Stimulated activated CD4-positive, alpha-beta T cell treated with anti-CD3 and anti-CD28 coated beads, Interleukin-15, amount 100 ng/mL, for 24 hours (primary cell): ENCODE measurements around the gene XRCC6.
"Not testable (repeated sequence)": the region's sequence is repeated elsewhere in the genome, so short reads cannot be mapped to it uniquely, and the experiment has no call there.

Experiments
- DNase-seq: peaks from one replicate; pipeline ENCODE4 v3.0.0-alpha.2; 2020

XRCC6 gene

DNA sequence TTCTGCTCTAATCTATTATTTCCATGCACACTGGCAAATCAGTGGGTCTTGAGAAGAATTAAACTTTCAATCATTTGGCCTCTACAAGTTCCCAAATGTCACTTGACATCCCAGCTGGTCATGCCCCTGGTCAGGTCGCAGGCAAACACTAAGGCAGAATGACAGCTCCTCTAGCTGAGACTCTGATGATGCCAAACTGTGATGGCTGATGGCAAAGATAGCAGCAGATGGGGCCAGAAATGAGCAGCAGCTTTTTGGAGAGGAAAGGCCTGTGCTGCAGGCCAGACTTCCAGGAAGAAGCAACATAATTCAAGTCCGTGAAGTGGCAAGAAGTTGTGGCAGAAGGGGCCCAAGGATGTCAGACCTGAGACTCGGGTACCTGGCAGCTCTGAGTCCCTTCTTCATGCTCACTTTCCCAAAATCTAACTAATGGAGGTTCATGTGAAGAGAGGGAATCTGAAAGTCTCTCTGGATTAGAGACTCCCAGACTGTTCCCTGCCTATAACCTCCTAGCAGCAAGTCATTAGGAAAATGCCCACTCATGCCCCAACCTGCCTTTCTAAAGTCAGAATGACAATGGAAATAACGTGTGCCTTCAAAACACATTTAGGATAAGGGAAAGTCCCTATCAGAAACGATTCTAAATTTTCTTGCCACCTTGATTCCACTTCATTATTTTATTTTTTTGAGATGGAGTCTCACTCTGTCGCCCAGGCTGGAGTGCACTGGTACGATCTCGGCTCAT is 22.0 kb upstream of the XRCC6 start:
- no peak for DNase-seq

DNA sequence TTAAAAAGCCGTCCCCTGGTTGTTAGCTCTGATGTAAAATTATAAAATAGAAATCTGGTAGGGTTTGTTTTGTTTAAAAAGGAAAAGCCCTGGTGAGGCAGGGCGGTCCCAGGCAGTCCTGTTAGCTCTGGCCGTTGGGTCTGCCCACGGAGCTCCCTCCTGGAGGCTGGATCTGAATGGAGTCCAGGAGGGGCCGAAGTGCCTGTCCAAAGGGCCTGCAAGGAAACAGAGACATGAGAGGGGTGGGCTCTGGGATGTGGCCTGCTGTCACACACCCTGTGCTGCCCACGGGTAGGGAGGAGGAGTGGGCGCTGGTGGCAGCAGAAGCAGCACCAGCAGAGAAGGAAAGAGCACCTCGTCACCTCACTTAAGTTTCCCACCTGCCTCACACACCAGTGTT is 20.1 kb upstream of the XRCC6 start:
- no peak for DNase-seq

DNA sequence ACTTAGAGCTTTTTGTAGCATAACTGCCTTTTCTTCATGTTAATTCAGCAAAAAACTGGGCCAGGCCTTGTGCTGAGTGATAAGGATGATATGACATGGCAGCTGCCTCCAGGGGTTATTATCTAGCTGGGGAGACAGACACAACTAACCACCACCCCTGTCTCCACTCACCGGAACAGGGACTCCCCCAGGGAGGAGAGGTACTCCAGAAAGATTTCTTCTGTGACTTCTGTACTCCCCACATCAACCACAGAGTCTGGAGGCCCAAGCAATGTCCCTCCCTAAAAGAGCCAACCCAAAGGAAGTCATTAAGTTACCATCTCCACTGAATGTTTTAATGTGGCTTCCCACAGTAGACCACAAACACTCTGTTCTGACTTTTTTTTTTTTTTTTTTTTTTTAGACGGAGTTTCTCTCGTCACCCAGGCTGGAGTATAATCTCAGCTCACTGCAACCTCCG is 17.2 kb upstream of the XRCC6 start:
- DNase-seq: peak; percentile 80

DNA sequence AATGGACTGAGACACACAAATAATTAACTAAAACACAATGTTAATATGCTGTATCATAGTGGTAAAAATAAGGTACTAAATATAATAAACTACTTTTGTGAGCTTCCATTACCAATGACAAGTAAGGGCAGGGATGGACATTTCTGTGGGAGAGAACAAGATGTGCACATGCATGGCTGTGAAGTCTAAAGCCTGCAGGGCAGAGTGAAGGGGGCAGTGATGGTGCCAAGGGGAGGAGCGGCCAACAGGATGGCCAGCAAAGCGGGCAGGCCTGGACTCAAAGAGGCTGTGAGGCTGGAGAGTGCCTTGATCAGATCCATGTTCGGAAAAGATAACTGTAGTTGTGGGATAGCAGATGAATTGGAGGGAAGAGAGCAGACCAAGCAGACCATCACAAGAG is 12.7 kb upstream of the XRCC6 start:
- DNase-seq: no peak

DNA sequence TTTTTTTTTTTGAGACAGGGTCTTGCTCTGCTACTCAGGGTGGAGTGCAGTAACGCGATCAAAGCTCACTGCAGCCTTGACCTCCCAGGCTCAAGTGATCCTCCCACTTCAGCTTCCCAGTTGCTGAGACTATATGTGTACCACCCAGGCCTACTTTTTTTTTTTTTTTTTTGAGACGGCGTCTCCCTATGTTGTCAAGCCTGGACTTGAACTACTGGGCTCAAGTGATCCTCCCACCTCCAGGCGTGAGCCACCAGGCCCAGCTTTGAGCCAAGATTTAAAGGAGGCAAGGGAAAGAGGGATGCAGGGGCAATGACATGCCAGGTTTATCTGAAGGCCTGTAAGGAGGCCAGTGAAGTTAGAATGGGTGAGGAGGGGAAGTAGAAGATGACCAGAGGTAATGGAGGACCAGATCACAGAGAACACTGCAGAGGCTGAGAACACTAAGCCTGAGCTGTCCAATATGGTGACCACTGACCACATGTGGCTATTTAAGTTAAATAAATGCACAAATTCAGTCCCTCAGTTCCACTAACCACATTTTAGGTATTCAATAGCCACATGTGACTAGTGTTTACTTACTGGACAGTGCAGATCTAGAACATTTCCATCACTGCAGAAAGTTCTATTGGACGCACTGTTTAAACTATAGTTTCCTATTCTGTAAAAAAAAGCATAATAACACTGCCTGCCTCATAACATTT is 8.3 kb upstream of the XRCC6 start:
- DNase-seq: no peak

DNA sequence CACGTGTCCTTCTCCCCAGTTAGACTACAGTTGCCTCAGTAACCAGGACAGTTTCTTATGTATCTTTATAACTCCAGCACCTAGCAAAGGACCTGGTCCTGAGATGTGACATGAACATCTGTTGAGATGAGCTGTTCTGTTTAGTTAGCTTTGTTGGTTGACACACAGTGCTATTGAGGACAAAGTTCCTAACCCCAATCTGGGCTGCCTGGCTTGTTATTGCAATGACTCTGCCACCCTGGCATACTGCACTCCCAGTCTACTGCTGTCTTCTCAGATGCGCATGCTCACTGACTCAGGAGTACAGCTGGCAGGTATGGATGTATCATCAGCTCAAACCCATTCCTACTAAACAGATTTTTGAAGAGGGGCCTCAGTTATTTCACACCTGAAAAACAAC is 7.6 kb upstream of the XRCC6 start:
- DNase-seq: no peak

DNA sequence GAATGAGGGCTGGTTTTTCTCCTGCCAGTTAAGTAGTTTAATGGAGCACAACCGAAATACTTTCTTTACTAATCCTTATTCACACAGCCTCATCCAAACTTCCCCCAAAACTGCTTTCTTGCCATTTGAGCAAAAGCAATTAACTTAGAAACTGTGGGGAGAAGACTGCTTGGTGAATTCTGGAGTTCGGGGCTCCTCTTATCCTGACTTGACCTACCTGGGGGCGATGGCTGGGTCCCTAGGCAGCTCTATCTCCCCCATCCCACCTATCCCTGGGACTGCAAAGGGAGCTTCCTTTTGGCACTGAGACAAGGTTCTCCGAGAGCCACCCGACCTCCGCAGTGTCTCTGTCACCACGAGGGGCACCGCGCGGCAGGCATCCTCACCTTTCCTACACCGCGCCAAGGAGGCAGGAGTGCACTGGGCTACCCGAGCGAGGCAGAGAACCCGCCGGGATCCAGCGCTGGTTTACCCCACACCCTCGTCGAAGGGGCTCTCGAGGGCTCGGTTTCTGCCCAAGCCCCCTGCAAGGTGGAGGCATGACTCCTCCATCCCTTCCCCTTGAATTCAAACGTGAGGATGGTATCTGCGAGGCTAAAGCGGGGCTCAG is 1.0 kb upstream of the XRCC6 start:
- DNase-seq: peak; percentile 64

DNA sequence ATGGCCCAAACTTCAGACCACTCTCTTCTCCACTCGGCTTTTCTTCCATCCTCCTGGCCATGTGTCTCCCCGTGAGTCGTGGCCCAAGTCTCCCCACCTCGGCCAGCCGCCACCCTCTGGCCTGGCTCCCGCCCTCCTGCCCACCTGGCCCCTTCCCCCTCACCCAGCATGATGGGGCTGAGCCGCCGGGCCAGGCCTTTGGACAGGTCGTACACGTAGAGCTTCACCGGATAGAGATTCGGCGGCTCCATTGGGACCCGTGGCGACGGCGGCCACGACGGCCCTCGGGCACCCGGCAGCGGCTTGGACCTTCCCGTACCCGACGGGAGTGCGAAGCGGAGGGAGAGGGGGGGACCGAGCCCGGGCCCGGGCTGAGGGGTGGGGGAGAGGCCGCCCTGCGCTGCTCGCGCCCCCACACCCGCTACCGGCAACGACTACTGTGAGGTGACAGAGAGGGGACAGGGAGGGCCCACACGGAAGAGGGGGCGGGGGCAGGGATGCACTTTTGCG is 451 bp upstream of the XRCC6 start, which contains the start of gene DESI1:
TSS of gene DESI1 (minus strand) at position 455 of the 510 bp plus-strand sequence. CDS start at position 251, 204 bp downstream.
- DNase-seq: no peak

DNA sequence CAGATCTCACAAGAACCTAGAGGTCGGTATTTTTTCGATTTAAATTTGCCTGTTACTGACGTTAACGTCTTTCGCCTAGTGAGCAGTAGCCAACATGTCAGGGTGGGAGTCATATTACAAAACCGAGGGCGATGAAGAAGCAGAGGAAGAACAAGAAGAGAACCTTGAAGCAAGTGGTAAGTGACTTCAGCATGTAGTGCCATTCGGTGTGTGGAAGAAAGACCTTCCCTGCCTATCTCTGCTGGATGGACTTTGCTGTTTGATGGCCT is 750 bp downstream of the XRCC6 start:
- no peak for DNase-seq

DNA sequence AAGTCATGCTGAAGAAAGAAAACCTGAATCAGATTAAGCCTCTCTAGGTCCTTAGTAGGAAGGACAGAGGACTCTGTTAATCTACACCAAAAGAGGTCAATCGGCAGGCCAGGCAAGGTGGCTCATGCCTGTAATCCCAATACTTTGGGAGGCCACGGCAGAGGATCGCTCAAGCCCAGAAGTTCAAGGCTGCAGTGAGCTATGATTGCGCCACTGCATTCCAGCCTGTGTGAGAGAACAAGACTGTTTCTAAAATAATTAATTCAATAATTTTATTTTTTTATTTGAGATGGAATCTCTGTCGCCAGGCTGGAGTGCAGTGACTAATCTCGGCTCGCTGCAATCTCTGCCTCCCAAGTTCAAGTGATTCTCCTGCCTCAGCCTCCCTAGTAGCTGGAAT is 4.5 kb downstream of the XRCC6 start:
- no peak for DNase-seq

DNA sequence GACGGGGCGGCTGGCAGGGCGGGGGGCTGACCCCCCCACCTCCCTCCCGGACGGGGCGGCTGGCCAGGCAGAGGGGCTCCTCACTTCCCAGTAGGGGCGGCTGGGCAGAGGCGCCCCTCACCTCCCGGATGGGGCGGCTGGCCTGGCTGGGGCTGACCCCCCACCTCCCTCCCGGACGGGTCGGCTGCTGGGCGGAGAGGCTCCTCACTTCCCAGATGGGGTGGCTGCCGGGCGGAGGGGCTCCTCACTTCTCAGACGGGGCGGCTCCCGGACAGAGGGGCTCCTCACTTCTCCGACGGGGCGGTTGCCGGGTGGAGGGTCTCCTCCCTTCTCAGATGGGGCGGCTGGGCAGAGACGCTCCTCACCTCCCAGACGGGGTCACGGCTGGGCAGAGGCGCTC is 10.0 kb downstream of the XRCC6 start:
- not testable (repeated sequence) for DNase-seq

DNA sequence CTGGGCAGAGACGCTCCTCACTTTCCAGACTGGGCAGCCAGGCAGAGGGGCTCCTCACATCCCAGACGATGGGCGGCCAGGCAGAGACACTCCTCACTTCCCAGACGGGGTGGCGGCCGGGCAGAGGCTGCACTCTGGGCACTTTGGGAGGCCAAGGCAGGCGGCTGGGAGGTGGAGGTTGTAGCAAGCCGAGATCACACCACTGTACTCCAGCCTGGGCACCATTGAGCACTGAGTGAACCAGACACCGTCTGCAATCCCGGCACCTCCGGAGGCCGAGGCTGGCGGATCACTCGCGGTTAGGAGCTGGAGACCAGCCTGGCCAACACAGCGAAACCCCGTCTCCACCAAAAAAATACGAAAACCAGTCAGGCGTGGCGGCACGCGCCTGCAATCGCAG is 10.5 kb downstream of the XRCC6 start:
- DNase-seq: not testable (repeated sequence)

DNA sequence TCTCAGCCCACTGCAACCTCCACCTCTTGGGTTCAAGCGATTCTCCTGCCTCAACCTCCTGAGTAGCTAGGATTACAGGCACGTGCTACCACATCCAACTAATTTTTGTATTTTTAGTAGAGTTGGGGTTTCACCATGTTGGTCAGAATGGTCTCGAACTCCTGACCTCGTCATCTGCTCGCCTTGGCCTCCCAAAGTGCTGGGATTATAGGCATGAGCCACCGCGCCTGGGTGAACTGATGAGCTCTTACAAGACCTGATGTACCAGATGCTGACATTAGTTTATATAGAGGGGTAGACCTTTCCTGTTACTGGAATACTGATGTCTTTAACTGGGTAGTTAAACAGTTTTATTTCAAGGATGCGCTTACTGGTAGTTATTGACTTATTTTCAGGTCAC is 13.5 kb downstream of the XRCC6 start:
- not testable (repeated sequence) for DNase-seq

DNA sequence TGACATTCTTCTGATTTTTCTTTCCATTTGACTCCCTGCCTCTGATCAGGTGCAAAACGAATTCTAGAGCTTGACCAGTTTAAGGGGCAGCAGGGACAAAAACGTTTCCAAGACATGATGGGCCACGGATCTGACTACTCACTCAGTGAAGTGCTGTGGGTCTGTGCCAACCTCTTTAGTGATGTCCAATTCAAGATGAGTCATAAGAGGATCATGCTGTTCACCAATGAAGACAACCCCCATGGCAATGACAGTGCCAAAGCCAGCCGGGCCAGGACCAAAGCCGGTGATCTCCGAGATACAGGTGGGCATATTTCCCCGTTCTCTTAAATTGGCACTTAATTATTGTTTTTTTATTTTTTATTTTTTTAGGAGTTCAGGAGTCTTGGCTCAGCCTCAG is 15.4 kb downstream of the XRCC6 start:
- DNase-seq: no peak

DNA sequence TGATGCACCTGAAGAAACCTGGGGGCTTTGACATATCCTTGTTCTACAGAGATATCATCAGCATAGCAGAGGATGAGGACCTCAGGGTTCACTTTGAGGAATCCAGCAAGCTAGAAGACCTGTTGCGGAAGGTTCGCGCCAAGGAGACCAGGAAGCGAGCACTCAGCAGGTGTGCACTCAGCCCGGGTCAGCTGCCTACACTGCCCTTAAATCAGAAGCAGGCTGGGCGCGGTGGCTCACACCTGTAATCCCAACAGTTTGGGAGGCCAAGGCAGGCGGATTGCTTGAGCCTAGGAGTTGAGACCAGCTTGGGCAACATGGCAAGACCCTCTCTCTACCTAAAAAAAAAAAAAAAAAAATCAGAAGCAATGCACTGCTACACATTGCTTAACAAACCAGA is 16.5 kb downstream of the XRCC6 start:
- DNase-seq: not testable (repeated sequence)

DNA sequence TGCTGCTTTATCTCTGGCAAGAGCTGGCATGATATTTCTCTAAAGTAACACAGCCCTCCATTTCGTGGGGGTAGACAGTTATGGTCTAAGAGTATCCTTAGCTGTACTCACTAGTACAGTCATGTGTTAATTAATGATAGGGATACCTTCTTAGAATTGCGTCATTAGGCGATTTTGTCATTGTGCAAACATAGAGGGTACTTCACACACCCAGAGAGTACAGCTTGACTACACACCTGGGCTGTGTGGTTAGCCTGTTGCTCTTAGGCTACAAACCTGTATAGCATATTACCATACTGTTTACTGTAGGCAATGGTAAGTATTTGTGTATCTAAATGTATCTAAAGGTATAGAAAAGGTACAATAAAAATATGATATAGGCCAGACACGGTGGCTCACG is 17.0 kb downstream of the XRCC6 start:
- no peak for DNase-seq

DNA sequence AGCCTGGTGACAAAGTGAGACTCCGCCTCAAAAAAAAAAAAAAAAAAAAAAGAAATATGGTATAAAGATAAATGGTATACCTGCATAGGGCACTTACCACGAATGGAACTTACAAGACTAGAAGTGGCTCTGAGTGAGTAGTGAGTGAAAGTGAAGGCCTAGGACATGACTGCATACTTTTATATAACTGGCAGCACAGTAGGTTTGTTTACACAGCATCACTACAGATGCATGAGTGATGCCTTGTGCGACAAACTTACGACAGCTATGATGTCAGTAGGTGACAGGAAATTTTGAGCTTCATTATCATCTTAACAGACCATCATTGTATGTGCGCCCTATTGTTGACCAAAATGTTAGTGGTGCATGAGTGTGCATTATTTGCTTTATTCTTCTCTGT is 17.7 kb downstream of the XRCC6 start:
- DNase-seq: no peak

DNA sequence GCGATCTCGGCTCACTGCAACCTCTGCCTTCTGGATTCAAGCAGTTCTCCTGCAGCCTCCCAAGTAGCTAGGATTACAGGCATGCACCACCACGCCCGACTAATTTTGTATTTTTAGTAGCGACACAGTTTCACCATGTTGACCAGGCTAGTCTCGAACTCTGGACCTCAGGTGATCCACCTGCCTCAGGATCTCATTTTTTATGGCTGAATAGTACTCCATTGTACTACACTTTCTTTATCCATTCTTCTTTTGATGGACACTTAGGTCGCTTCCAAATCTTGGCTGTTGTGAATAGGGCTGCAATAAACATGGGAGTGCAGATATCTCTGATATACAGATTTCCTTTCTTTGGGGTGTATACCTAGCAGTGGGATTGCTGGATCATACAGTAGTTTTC is 20.8 kb downstream of the XRCC6 start:
- no peak for DNase-seq

DNA sequence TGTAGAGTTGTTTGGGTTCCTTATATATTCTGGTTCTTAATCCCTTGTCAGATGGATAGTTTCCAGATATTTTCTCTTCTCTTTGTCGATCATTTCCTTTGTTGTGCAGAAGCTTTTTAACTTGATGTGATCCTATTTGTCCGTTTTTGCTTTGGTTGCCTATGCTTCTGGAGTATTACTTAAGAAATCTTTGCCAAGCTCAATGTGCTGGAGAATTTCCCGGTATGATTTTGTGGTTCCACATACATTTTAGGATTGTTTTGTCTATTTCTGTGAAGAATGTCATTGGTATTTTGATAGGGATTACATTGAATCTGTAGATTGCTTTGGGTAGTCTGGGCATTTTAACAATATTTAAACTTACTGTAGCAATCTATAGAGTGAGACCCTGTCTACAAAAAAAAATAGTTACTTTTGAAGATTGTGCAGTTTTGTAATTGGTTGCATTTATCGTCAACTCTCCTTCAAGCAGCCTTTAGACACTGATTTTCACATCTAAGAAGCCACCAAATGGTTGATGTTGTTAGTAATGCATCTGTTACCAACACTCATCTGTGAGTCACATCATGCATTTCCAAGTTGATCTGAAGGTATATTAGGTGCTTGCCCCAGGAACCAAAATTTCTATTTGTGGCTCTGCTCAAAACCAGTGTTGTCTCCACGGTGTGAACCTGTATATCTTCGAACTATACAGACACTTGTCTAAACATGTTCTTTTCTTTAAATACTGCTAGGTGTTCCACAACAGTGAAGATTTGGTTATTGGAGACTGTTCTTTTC is 21.4 kb downstream of the XRCC6 start:
- no peak for DNase-seq

DNA sequence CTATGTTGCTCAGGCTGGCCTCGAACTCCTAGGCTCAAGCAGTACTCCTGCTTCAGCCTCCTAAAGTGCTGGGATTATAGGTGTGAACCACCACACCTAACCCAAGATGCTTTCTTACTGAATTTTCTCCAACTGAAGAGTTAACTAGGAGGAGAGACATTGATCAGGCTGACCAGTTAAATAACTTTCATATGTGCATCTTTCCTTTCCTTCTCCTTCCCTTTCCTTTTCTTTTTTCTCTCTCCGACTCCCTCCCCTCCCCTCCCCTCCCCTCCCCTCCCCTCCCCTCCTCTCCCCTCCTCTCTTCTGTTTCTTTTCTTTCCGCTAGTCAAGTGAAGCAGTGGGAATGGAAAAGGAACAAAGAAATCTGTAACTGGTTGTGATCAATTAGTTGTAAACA is 26.7 kb downstream of the XRCC6 start:
- no peak for DNase-seq

DNA sequence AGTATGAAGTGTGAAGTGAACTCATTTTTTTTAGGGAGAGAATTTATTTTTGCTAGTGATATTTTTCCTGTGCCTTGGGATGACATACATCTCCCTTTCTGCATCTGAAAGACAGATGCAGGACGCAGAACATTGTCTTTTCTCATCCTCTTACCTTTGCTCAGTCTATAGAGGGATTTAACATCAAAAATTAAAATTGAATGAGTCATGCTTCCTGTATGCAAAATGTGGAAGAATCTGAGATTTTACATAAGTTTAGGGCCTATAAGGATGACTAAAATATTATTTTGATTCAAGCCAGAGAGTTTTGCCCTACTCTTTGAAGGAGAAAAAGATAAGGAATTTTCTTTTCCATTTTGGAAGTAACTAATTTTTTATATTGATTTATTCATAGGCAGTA is 27.3 kb downstream of the XRCC6 start:
- DNase-seq: no peak

DNA sequence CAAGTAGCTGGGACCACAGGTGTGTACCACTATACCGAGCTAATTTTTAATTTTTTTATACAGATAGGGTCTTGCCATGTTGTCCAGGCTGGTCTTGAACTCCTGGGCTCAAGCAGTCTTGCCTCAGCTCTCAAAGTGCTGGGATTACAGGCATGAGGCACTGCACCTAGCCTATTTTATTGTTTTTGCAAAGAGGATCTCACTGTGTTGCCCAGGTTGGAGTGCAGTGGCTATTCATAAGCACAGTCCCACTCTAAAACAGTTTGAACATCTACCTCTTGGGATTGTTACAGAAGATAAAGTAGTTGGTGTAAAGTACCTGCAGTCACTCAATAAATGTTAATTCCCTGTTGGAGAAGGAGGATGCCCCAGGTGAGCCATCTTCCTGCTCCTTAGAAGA is 29.1 kb downstream of the XRCC6 start:
- DNase-seq: no peak

DNA sequence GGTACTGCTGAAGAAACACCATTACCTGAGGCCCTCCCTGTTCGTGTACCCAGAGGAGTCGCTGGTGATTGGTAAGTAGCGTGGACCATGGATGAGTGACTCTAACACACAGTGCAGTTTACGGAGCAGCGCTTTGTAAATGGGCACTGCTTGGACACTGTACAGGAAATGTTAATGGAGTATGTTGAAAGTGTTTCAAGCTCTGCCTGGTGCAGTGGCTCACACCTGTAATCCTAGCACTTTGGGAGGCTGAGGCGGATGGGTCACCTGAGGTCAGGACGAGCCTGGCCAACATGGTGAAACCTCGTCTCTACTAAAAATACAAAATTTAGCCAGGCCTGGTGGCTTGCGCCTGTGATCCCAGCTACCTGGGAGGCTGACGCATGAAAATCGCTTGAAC is 29.7 kb downstream of the XRCC6 start:
- no peak for DNase-seq
